Fibroblast of pulmonary artery (primary cell): ENCODE data around the gene TSPAN32.
A peak's percentile ranks its signal among the peaks of the same experiment; 100 is the strongest.

Source experiments
- DNase-seq: peaks from one replicate; pipeline ENCODE4 v3.0.0-alpha.2; 2010; ENCODE audit warnings: low read depth
- H3K4me3 ChIP-seq: replicated peaks from 2 replicates; pipeline ENCODE4 v1.5.1; 2011; ENCODE audit warnings: low read depth, mild to moderate bottlenecking, control low read depth, low read length, moderate library complexity
- CTCF ChIP-seq: IDR thresholded peaks from 2 replicates; pipeline ENCODE4 v1.5.1; 2011; ENCODE audit warnings: mild to moderate bottlenecking, control low read depth, low read length, inconsistent platforms; ENCODE audit errors: missing control alignments

Gene TSPAN32

GRCh38 chr11:2342557-2342956 lies 40.7 kb downstream of the TSPAN32 start:
- no peak overlapping the region for H3K4me3 ChIP-seq
- TF ChIP-seq CTCF, result no peak
- DNase-seq, result no peak

- peak; percentile 25 for DNase-seq
These were observed 41.2 kb downstream of the TSPAN32 start for GRCh38 chr11:2342981-2343380.

GRCh38 chr11:2343502-2343901 lies 41.7 kb downstream of the TSPAN32 start:
- DNase-seq, result no peak
- H3K4me3 ChIP-seq, result no peak overlapping the region
- TF ChIP-seq CTCF, result no peak

More at GRCh38 chr11:2342981-2343380, 41.2 kb downstream of the TSPAN32 start:
- TF ChIP-seq CTCF, result no peak
- H3K4me3 ChIP-seq, result no peak overlapping the region

GRCh38 chr11:2345050-2345449 lies 43.2 kb downstream of the TSPAN32 start:
- no peak for DNase-seq
- no peak overlapping the region for H3K4me3 ChIP-seq
- no peak for TF ChIP-seq CTCF

- DNase-seq, result no peak
- H3K4me3 ChIP-seq, result no peak overlapping the region
- TF ChIP-seq CTCF, result no peak
These were observed 44.2 kb downstream of the TSPAN32 start for GRCh38 chr11:2346014-2346413.

GRCh38 chr11:2346586-2347307 lies 44.9 kb downstream of the TSPAN32 start:
- TF ChIP-seq CTCF, result no peak
- H3K4me3 ChIP-seq, result no peak overlapping the region
- no peak for DNase-seq

GRCh38 chr11:2347308-2347830 lies 45.6 kb downstream of the TSPAN32 start:
- DNase-seq, result no peak
- no peak for TF ChIP-seq CTCF
- no peak overlapping the region for H3K4me3 ChIP-seq
